ENCODE data around the gene WIZ. TPM values are rescaled to one million over a fixed set of nuclear protein-coding genes. Genes with fewer than 3 reads are reported as not detected.
"Not testable (repeated sequence)": the region's sequence is repeated elsewhere in the genome, so short reads cannot be mapped to it uniquely, and the experiment has no call there.

Gene WIZ
- total RNA-seq, 2 experiments from 2014 or later, result 18.2 to 21.4 TPM

- Mint-ChIP-seq H3K36me3 (no peaks in the 10 kb centered on the region), H3K27me3 (no peaks in the 10 kb centered on the region), H3K27ac (no peak overlapping the region), H3K4me3 (no peak overlapping the region), H3K9me3 (no peaks in the 10 kb centered on the region), H3K4me1 (ENCODE audit: low read depth) (peaks cover 14% of the 10 kb centered on the region)
- ChIA-PET CTCF (interaction anchor here (0.7 to 2.8 kb wide), 2 partner anchors 10 to 79 kb away, joined by 3 to 8 read pairs; no protein-coding TSS in a partner anchor), POLR2A (no interaction called here)
- intact Hi-C loops (cut with micrococcal nuclease), result no loop called here
- no peak for DNase-seq
Observed at GRCh38 chr19:15476325-15476724, 26.6 kb upstream of the WIZ start.

GRCh38 chr19:15475611-15476010 lies 25.9 kb upstream of the WIZ start:
- Mint-ChIP-seq H3K27me3 (no peaks in the 10 kb centered on the region), H3K4me1 (ENCODE audit: low read depth) (peaks cover 14% of the 10 kb centered on the region), H3K27ac (no peak overlapping the region), H3K9me3 (no peaks in the 10 kb centered on the region), H3K36me3 (no peaks in the 10 kb centered on the region), H3K4me3 (no peak overlapping the region)
- CTCF ChIA-PET, result interaction anchor here (0.7 kb wide), 1 partner anchor 9 kb away, joined by 3 read pairs; no protein-coding TSS in a partner anchor
- POLR2A ChIA-PET, result no interaction called here
- intact Hi-C loops (cut with micrococcal nuclease), result no loop called here
- no peak for DNase-seq

DNA sequence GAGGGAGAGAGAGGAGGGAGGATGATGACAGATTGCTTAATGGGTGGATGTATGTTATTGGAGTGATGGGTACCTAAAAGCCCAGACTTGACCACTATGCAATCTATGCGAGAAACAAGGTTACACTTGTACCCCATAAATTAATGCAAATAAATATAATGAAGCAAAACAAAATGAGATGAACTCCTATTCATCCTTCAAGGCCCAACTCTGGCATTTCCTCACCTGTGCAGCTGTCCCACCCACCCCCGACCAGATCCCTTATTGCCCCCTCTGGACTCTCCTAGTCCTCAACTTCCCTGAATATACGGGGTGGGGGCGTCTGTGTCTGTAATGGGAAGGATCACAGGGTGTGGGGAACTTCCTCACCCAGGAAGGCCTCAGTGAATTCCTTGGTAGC lies 25.4 kb upstream of the WIZ start:
- DNase-seq, result no peak
- no peaks in the 10 kb centered on the region for H3K9me3 Mint-ChIP-seq
- H3K36me3 Mint-ChIP-seq, result no peaks in the 10 kb centered on the region

GRCh38 chr19:15473821-15474220 lies 24.1 kb upstream of the WIZ start:
- H3K27ac Mint-ChIP-seq, result peak overlapping the region; percentile 2
- H3K4me3 Mint-ChIP-seq; intact Hi-C loops (cut with micrococcal nuclease); H3K27me3 Mint-ChIP-seq; CTCF ChIA-PET; H3K9me3 Mint-ChIP-seq; POLR2A ChIA-PET; DNase-seq; H3K36me3 Mint-ChIP-seq: not testable (repeated sequence)
- peaks cover 24% of the 10 kb centered on the region for H3K4me1 Mint-ChIP-seq (ENCODE audit: low read depth)

More for the DNA sequence above, 25.4 kb upstream of the WIZ start:
- H3K4me1 Mint-ChIP-seq (ENCODE audit: low read depth), result peaks cover 14% of the 10 kb centered on the region
- no peak overlapping the region for H3K4me3 Mint-ChIP-seq
- CTCF ChIA-PET, result interaction anchor here (1.1 kb wide), 1 partner anchor 80 kb away, joined by 3 read pairs; no protein-coding TSS in a partner anchor
- H3K27ac Mint-ChIP-seq, result no peak overlapping the region
- H3K27me3 Mint-ChIP-seq, result no peaks in the 10 kb centered on the region
- intact Hi-C loops (cut with micrococcal nuclease), result no loop called here
- POLR2A ChIA-PET, result no interaction called here

GRCh38 chr19:15471639-15472101 lies 21.9 kb upstream of the WIZ start:
- H3K36me3 Mint-ChIP-seq, result peaks cover 2% of the 10 kb centered on the region

GRCh38 chr19:15469513-15470297 lies 19.9 kb upstream of the WIZ start:
- Mint-ChIP-seq H3K9me3 (peaks cover 2% of the 10 kb centered on the region), H3K4me3 (peak overlapping the region; percentile 63), H3K27me3 (no peaks in the 10 kb centered on the region), H3K27ac (no peak overlapping the region), H3K36me3 (peaks cover 2% of the 10 kb centered on the region), H3K4me1 (ENCODE audit: low read depth) (peaks cover 52% of the 10 kb centered on the region)
- POLR2A ChIA-PET, result interaction anchor here (0.5 to 1.0 kb wide), 2 partner anchors 11 to 50 kb away, joined by 3 read pairs; no protein-coding TSS in a partner anchor
- CTCF ChIA-PET, result interaction anchor here (0.7 to 1.1 kb wide), 2 partner anchors 51 to 86 kb away, joined by 5 to 6 read pairs; partner anchors contain the start of gene AKAP8L
- intact Hi-C loops (cut with micrococcal nuclease), result no loop called here
- peak; percentile 50 for DNase-seq

More at GRCh38 chr19:15471639-15472101, 21.9 kb upstream of the WIZ start:
- intact Hi-C loops (cut with micrococcal nuclease), result no loop called here
- H3K9me3 Mint-ChIP-seq, result peaks cover 2% of the 10 kb centered on the region
- no peak overlapping the region for H3K27ac Mint-ChIP-seq
- H3K4me3 Mint-ChIP-seq, result no peak overlapping the region
- ChIA-PET CTCF (no interaction called here), POLR2A (no interaction called here)
- peaks cover 44% of the 10 kb centered on the region for H3K4me1 Mint-ChIP-seq (ENCODE audit: low read depth)
- no peak for DNase-seq
- H3K27me3 Mint-ChIP-seq, result no peaks in the 10 kb centered on the region

GRCh38 chr19:15468675-15469512 lies 19.1 kb upstream of the WIZ start:
- no peak for DNase-seq
- peaks cover 2% of the 10 kb centered on the region for H3K36me3 Mint-ChIP-seq
- no peak overlapping the region for H3K27ac Mint-ChIP-seq
- intact Hi-C loops (cut with micrococcal nuclease), result no loop called here
- peaks cover 55% of the 10 kb centered on the region for H3K4me1 Mint-ChIP-seq (ENCODE audit: low read depth)
- ChIA-PET CTCF (interaction anchor here (1.1 to 2.7 kb wide), 2 partner anchors 87 kb away, joined by 6 to 17 read pairs; no protein-coding TSS in a partner anchor), POLR2A (interaction anchor here (1.0 to 2.6 kb wide), 3 partner anchors 49 to 82 kb away, joined by 3 to 10 read pairs (median 8); partner anchors contain the start of gene AKAP8L)
- peaks cover 2% of the 10 kb centered on the region for H3K9me3 Mint-ChIP-seq
- H3K4me3 Mint-ChIP-seq, result peak overlapping the region; percentile 63
- no peaks in the 10 kb centered on the region for H3K27me3 Mint-ChIP-seq

- peaks cover 2% of the 10 kb centered on the region for H3K9me3 Mint-ChIP-seq
- CTCF ChIA-PET, result interaction anchor here (0.7 to 2.7 kb wide), 10 partner anchors 11 to 88 kb away, joined by 3 to 17 read pairs (median 4); partner anchors contain the start of genes AKAP8L and PGLYRP2
- intact Hi-C loops (cut with micrococcal nuclease), result loop anchor here (1.0 to 2.0 kb wide), 6 partner anchors 35 to 166 kb away; no protein-coding TSS in a partner anchor
Observed at GRCh38 chr19:15467734-15468214, 18.0 kb upstream of the WIZ start.

DNA sequence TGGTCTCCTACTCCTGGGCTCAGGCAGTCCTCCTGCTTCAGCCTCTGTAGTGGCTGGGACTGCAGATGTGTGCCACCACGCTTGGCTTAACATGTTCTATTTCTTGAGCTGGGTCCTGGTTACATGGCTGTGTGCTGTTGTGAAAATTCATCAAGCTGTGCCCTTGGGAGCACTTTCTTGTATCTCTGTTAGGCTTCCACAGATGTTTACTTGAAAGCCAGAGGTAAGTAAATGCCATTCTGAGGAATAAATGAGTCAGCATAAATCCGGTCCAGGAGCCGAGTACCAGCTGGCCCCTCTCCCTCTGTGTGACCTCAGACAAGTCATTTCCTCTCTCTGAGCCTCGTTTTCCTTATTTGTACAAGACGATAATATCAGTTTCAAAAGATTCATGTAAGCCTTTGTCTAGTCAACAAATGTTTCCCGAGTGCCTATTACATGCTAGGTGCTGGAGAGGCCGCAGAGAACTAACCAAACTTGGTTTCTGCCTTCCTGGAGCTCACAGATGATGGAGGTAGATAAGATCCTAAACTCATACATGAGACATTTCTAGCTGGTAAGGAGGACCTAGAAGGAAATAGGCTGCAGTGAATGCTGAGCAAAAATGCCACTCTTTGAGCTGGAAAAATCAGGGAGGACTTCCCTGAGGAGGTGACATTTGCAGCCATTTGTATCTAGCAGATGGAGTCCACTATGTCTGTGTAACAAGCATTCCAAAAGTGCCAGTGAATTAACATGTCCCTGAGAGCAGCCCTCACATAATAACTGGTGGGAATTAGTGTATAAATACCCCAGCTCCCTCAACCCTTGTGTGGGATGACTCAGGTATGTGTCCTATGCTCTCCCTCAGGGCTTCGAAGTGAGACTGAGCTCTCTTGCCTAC lies 17.3 kb upstream of the WIZ start:
- no peaks in the 10 kb centered on the region for H3K27me3 Mint-ChIP-seq
- peak overlapping the region; percentile 41 for H3K4me3 Mint-ChIP-seq
- ChIA-PET CTCF (interaction anchor here (0.6 to 2.7 kb wide), 13 partner anchors 9 to 519 kb away, joined by 3 to 17 read pairs (median 4); partner anchors contain the start of genes AKAP8L and PGLYRP2), POLR2A (interaction anchor here (0.6 to 2.6 kb wide), 10 partner anchors 11 to 163 kb away, joined by 3 to 10 read pairs (median 6); partner anchors contain the start of gene AKAP8L)
- DNase-seq, result peak; percentile 84
- peaks cover 17% of the 10 kb centered on the region for H3K36me3 Mint-ChIP-seq
- peaks cover 52% of the 10 kb centered on the region for H3K4me1 Mint-ChIP-seq (ENCODE audit: low read depth)
- H3K27ac Mint-ChIP-seq, result peak overlapping the region; percentile 93
- intact Hi-C loops (cut with micrococcal nuclease), result loop anchor here (1.0 to 2.0 kb wide), 6 partner anchors 34 to 166 kb away; no protein-coding TSS in a partner anchor
- peaks cover 2% of the 10 kb centered on the region for H3K9me3 Mint-ChIP-seq

More at GRCh38 chr19:15467734-15468214, 18.0 kb upstream of the WIZ start:
- Mint-ChIP-seq H3K4me3 (no peak overlapping the region), H3K27ac (peak overlapping the region; percentile 93), H3K36me3 (peaks cover 11% of the 10 kb centered on the region), H3K4me1 (ENCODE audit: low read depth) (peaks cover 50% of the 10 kb centered on the region), H3K27me3 (no peaks in the 10 kb centered on the region)
- POLR2A ChIA-PET, result interaction anchor here (1.1 to 2.6 kb wide), 8 partner anchors 12 to 164 kb away, joined by 3 to 10 read pairs (median 8); partner anchors contain the start of gene AKAP8L
- DNase-seq, result no peak

GRCh38 chr19:15464394-15465385 lies 14.9 kb upstream of the WIZ start, which contains the start of gene RASAL3:
Gene RASAL3, minus strand, starts transcription at chr19:15464544. Its CDS starts 186 bp downstream, at chr19:15464358.
- H3K4me3 Mint-ChIP-seq, result peak within 1 kb of the TSS; percentile 89
- peak; percentile 80 for DNase-seq
- CTCF ChIA-PET, result interaction anchor here (1.0 to 2.0 kb wide), 6 partner anchors 14 to 91 kb away, joined by 3 to 19 read pairs (median 8); partner anchors contain the start of genes AKAP8L and WIZ
- H3K27me3 Mint-ChIP-seq, result no peaks in the 10 kb centered on the region
- H3K9me3 Mint-ChIP-seq, result peaks cover 2% of the 10 kb centered on the region
- peaks cover 54% of the 10 kb centered on the region for H3K4me1 Mint-ChIP-seq (ENCODE audit: low read depth)
- POLR2A ChIA-PET, result interaction anchor here (0.5 to 2.3 kb wide), 11 partner anchors 10 to 917 kb away, joined by 4 to 21 read pairs (median 5); partner anchors contain the start of genes AKAP8 and AKAP8L
- H3K36me3 Mint-ChIP-seq, result peaks cover 31% of the 10 kb centered on the region
- H3K27ac Mint-ChIP-seq, result peak within 1 kb of the TSS; percentile 96
- intact Hi-C loops (cut with micrococcal nuclease), result no loop called here
